ENCODE results near the gene POU2F1. TPM values are rescaled to one million over a fixed set of nuclear protein-coding genes. Genes with fewer than 3 reads are reported as not detected.

POU2F1 gene
- total RNA-seq, 8 experiments from 2014 or later: 11.4 to 29.7 (median 20.2) TPM

GRCh38 chr1:167430134-167430848, 209.6 kb downstream of the POU2F1 start:
- in situ Hi-C loops (cut with MboI; ENCODE audit: low pct_unique_long_range_greater_than_20kb in 2 of 9, low sequenced_read_pairs in 9 of 9, unreplicated experiment in 9 of 9): loop anchor here in 6 of 9 experiments (25.0 kb wide), 4 partner anchors 93 to 368 kb away; no protein-coding TSS in a partner anchor
- Histone ChIP-seq H3K4me3 (no peak overlapping the region), H3K4me1 (replicated peaks in 1 of 2) (peaks cover 21 to 41% of the 10 kb centered on the region in 2 donors), H3K27ac (peak overlapping the region in 1 of 2 donors; percentile 35)
- 7 to 90% (median 70%) methylated on average over 2 to 16 of the region's 17 CpGs; no CpG with 5 or more reads in 1 of the 10 experiments for WGBS, 10 experiments
- peak; percentile 58 to 88 (median 84) for ATAC-seq (replicated peaks in 6 of 8)

GRCh38 chr1:167430849-167431242, 210.2 kb downstream of the POU2F1 start:
- Histone ChIP-seq H3K4me3 (no peak overlapping the region), H3K27ac (peak overlapping the region in 1 of 2 donors; percentile 35), H3K4me1 (replicated peaks in 1 of 2) (peaks cover 21 to 41% of the 10 kb centered on the region in 2 donors)
- ATAC-seq (replicated peaks in 6 of 8): peak; percentile 10 to 80 (median 74)
- in situ Hi-C loops (cut with MboI; ENCODE audit: low pct_unique_long_range_greater_than_20kb in 2 of 9, low sequenced_read_pairs in 9 of 9, unreplicated experiment in 9 of 9): loop anchor here in 6 of 9 experiments (25.0 kb wide), 4 partner anchors 94 to 369 kb away; no protein-coding TSS in a partner anchor
- 55 to 87% (median 64%) methylated on average over 2 to 9 of the region's 10 CpGs; no CpG with 5 or more reads in 4 of the 10 experiments for WGBS, 10 experiments

DNA sequence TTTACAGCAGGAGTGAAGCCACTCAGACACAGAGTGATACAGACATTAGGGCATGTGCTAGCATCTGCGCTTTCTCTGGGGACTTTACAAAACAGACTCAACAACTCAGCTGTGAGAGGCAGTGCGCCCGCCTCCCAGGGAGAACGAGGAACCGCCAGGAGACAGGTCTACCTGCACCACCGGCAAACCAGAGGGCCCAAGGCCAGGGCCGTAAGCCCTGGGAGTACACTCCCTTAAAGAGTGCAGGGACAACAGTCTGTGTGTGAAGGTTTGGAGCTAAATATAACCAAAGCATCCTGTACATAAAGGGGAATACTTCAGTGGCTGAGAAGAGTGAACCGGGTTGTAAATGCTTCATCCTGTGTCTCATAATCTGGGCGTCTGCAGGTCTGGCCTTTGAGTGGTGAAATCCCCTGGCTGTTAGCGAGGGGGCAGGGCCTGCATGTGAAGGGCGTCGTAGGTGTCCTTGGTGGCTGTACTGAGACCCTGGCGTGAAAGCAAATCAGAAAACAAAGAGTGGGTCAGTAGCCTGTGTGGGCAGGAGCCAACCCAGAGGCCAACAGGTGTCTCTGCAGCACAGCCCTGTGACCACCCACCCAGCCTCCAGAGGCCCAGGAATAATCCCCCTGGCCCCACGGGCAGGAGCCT, 210.7 kb downstream of the POU2F1 start:
- H3K4me1 ChIP-seq (replicated peaks in 1 of 2): peaks cover 21 to 41% of the 10 kb centered on the region in 2 donors
- in situ Hi-C loops (cut with MboI; ENCODE audit: low pct_unique_long_range_greater_than_20kb in 2 of 9, low sequenced_read_pairs in 9 of 9, unreplicated experiment in 9 of 9): loop anchor here in 6 of 9 experiments (25.0 kb wide), 4 partner anchors 94 to 369 kb away; no protein-coding TSS in a partner anchor
- peak in 4 of 8 experiments; percentile 3 to 8 (median 4) for ATAC-seq (replicated peaks in 6 of 8)
- 67 to 100% (median 83%) methylated on average over 1 to 12 of the region's 14 CpGs; no CpG with 5 or more reads in 4 of the 10 experiments for WGBS, 10 experiments
- H3K4me3 ChIP-seq: no peak overlapping the region
- H3K27ac ChIP-seq: peak overlapping the region in 1 of 2 donors; percentile 35

GRCh38 chr1:167431909-167432650, 211.4 kb downstream of the POU2F1 start:
- no peak overlapping the region for H3K4me3 ChIP-seq
- in situ Hi-C loops (cut with MboI; ENCODE audit: low pct_unique_long_range_greater_than_20kb in 2 of 9, low sequenced_read_pairs in 9 of 9, unreplicated experiment in 9 of 9): loop anchor here in 6 of 9 experiments (25.0 kb wide), 4 partner anchors 95 to 370 kb away; no protein-coding TSS in a partner anchor
- WGBS, 10 experiments: 51 to 82% (median 74%) methylated on average over 3 to 8 of the region's 8 CpGs; no CpG with 5 or more reads in 3 of the 10 experiments
- no peak for ATAC-seq (replicated peaks in 6 of 8)
- H3K27ac ChIP-seq: no peak overlapping the region
- H3K4me1 ChIP-seq (replicated peaks in 1 of 2): peaks cover 21 to 41% of the 10 kb centered on the region in 2 donors

DNA sequence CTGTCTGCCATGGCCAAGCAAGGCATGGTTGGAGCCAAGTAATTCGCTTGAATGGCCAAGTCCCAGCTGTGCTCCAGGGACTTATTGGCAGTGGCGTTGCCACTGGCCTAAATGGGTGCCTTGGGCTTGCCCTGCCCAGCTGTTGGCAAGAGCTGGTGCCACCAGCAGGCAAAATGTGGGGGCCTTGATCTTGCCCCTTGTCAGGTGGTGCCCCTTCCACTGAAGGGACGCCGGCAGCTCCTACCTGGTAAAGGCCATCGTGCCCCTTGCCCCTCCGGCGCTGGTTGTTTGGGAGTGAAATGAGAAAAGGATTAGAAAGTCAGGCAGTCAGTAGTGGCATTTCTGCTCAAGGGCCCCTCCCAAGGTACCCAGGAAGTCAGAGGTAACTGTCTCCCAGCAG, 212.1 kb downstream of the POU2F1 start:
- in situ Hi-C loops (cut with MboI; ENCODE audit: low pct_unique_long_range_greater_than_20kb in 2 of 9, low sequenced_read_pairs in 9 of 9, unreplicated experiment in 9 of 9): loop anchor here in 6 of 9 experiments (25.0 kb wide), 4 partner anchors 95 to 370 kb away; no protein-coding TSS in a partner anchor
- Histone ChIP-seq H3K4me3 (no peak overlapping the region), H3K4me1 (replicated peaks in 1 of 2) (peaks cover 21 to 41% of the 10 kb centered on the region in 2 donors), H3K27ac (no peak overlapping the region)
- no peak for ATAC-seq (replicated peaks in 6 of 8)
- 90 to 100% (median 97%) methylated on average over 2 to 6 of the region's 7 CpGs; no CpG with 5 or more reads in 7 of the 10 experiments for WGBS, 10 experiments

- no peak overlapping the region for H3K4me3 ChIP-seq
- no peak for ATAC-seq (replicated peaks in 6 of 8)
- in situ Hi-C loops (cut with MboI; ENCODE audit: low pct_unique_long_range_greater_than_20kb in 2 of 9, low sequenced_read_pairs in 9 of 9, unreplicated experiment in 9 of 9): loop anchor here in 6 of 9 experiments (25.0 kb wide), 4 partner anchors 97 to 372 kb away; no protein-coding TSS in a partner anchor
- no peak overlapping the region for H3K27ac ChIP-seq
- 85 to 100% (median 91%) methylated on average over 4 to 6 of the region's 6 CpGs; no CpG with 5 or more reads in 4 of the 10 experiments for WGBS, 10 experiments
- peaks cover 21 to 37% of the 10 kb centered on the region in 2 donors for H3K4me1 ChIP-seq (replicated peaks in 1 of 2)
These were observed 213.2 kb downstream of the POU2F1 start for GRCh38 chr1:167433884-167434283.

DNA sequence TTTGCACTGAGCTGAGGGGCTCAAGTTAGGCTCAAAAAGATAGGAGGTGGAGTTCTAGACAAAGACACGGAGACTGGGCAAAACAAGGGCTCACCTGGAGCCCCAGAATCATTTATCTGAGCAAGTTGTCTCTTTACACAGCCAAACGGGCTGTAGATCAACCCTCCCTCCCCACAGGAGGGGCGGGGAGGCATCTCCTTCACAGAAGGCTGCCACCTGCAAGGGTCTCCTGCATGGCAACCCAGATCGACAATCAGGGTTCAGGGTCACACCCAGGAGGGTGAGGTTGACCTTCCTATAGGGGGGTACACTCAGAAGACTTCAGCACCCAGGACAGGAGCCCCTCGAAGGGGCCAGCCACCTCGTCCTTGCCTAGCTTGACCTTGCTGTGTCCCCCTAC, 213.6 kb downstream of the POU2F1 start:
- in situ Hi-C loops (cut with MboI; ENCODE audit: low pct_unique_long_range_greater_than_20kb in 2 of 9, low sequenced_read_pairs in 9 of 9, unreplicated experiment in 9 of 9): loop anchor here in 6 of 9 experiments (25.0 kb wide), 4 partner anchors 97 to 372 kb away; no protein-coding TSS in a partner anchor
- H3K4me1 ChIP-seq (replicated peaks in 1 of 2): peaks cover 25 to 33% of the 10 kb centered on the region in 2 donors
- H3K4me3 ChIP-seq: no peak overlapping the region
- ATAC-seq (replicated peaks in 6 of 8): no peak
- 27 to 90% (median 80%) methylated on average over 1 to 6 of the region's 6 CpGs; no CpG with 5 or more reads in 3 of the 10 experiments for WGBS, 10 experiments
- H3K27ac ChIP-seq: no peak overlapping the region

GRCh38 chr1:167435484-167435883, 214.8 kb downstream of the POU2F1 start:
- no peak for ATAC-seq (replicated peaks in 6 of 8)
- H3K27ac ChIP-seq: no peak overlapping the region
- WGBS, 10 experiments: 80 to 100% (median 96%) methylated on average over 1 to 4 of the region's 4 CpGs; no CpG with 5 or more reads in 4 of the 10 experiments
- in situ Hi-C loops (cut with MboI; ENCODE audit: low pct_unique_long_range_greater_than_20kb in 2 of 9, low sequenced_read_pairs in 9 of 9, unreplicated experiment in 9 of 9): loop anchor here in 6 of 9 experiments (25.0 kb wide), 4 partner anchors 98 to 373 kb away; no protein-coding TSS in a partner anchor
- H3K4me1 ChIP-seq (replicated peaks in 1 of 2): peaks cover 18 to 21% of the 10 kb centered on the region in 2 donors
- no peak overlapping the region for H3K4me3 ChIP-seq

DNA sequence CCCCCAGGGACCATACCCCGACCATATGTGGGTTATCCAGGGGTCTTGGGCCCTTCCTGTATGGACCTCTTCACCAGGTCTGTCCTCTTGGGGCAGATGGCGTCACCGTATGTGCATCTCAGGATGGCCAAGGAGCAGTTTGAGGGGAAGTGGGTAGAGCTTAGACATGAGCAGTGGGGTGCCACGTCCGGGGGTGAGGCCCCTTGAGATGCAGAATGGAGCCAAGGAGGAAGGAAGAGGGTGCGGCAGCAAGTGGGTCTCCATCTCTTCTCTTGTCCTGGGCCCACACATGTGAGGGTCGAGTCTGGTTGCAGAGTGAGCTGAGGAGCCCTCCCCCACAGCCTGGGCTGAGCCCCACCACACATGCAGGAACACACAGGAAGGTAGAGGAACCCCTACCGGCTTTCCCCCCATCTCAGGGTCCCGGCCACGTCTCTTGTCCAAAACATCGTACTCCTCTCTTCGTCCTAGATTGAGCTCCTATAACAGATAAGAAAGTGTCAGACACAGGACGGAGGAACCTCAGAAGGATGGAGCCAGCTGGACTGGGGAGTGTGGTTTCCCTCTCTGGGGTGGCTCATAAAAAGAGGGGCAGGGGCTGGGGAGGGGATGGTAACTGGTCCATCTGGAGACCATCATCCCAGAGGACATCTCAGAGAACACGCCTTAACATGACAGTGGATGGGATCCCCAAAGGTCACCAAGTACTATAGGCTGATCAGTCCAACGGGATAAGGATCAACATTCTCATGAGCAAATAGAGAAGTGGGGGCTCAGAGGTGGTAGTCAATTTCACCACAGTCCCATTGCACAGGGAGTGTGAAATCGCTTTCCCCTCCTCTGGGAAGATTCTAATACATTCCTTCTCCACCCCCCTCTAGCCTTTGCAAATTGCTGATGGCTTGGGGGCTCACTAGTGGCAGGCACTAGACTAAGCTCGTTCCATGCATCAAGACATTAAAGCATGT, 217.8 kb downstream of the POU2F1 start:
- 60 to 100% (median 82%) methylated on average over 1 to 10 of the region's 17 CpGs; no CpG with 5 or more reads in 2 of the 10 experiments for WGBS, 10 experiments
- Histone ChIP-seq H3K27ac (no peak overlapping the region), H3K4me1 (replicated peaks in 1 of 2) (peaks cover 0 to 7% of the 10 kb centered on the region in 2 donors), H3K4me3 (no peak overlapping the region)
- no peak for ATAC-seq (replicated peaks in 6 of 8)
- in situ Hi-C loops (cut with MboI; ENCODE audit: low pct_unique_long_range_greater_than_20kb in 2 of 9, low sequenced_read_pairs in 9 of 9, unreplicated experiment in 9 of 9): loop anchor here in 6 of 9 experiments (25.0 kb wide), 4 partner anchors 99 to 376 kb away; no protein-coding TSS in a partner anchor

DNA sequence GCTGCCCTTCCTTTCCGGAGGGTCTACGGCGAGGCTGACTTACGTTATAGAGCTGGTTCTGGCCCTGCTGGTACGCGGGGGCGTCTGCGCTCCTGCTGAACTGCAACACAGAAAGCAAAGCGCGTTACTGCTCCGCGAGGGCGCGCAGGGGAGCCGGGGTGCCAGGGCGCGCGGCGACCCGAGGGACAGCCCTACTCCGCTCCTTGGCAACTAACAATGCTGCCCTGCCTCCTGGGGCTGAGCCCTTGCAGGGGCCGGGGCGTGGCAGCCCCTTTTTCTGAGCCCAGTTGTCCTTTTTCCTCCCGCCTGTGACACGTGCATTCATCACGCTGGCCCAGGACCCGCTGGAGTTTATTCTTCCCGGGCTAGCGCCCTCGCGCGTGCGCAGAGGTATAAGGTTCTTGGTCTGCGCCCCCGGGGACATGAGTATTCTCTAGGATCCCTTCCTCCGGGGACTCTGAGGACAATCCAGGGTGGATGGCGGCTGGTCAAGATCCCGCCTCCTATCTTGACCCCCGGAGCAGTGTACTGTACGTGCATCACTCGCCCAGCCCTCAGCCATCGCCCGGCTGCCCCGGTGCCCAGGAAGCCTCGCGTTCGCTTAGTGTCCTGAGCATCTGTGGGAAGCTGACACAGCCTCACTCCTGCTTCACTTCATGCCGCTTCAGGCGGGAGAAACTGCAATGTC, 218.8 kb downstream of the POU2F1 start:
- H3K4me1 ChIP-seq (replicated peaks in 1 of 2): peaks cover 0 to 7% of the 10 kb centered on the region in 2 donors
- WGBS, 10 experiments: 4 to 57% (median 29%) methylated on average over 4 to 32 of the region's 49 CpGs; no CpG with 5 or more reads in 1 of the 10 experiments
- H3K27ac ChIP-seq: no peak overlapping the region
- peak; percentile 49 to 91 (median 82) for ATAC-seq (replicated peaks in 6 of 8)
- H3K4me3 ChIP-seq: peak overlapping the region in 3 of 5 donors; percentile 22 to 28 (median 27)
- in situ Hi-C loops (cut with MboI; ENCODE audit: low pct_unique_long_range_greater_than_20kb in 2 of 9, low sequenced_read_pairs in 9 of 9, unreplicated experiment in 9 of 9): loop anchor here in 6 of 9 experiments (25.0 kb wide), 4 partner anchors 98 to 377 kb away; no protein-coding TSS in a partner anchor

DNA sequence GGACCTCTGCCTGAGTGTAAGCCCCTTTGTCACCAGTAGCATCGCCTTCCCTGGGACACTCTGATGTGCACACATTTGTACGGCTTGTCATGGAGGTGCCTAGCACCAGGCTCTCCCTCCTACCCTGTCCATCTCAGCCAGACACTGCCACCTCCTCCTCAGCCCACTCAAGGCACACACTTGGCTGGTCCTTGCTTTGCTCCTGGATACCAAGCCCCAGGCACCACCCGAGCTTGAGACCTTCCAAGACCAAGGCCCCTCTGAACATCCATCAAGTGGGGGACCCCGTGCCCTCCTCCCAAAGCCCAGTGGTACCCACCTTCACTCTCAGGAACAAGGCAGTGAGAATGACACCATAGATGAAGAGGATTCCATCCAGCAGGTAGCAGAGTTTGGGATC, 219.7 kb downstream of the POU2F1 start:
- no peak for ATAC-seq (replicated peaks in 6 of 8)
- Histone ChIP-seq H3K27ac (no peak overlapping the region), H3K4me1 (replicated peaks in 1 of 2) (peaks cover 0 to 7% of the 10 kb centered on the region in 2 donors), H3K4me3 (no peak overlapping the region)
- WGBS, 10 experiments: 43 to 100% (median 100%) methylated on average over 1 to 4 of the region's 4 CpGs; no CpG with 5 or more reads in 4 of the 10 experiments
- in situ Hi-C loops (cut with MboI; ENCODE audit: low pct_unique_long_range_greater_than_20kb in 2 of 9, low sequenced_read_pairs in 9 of 9, unreplicated experiment in 9 of 9): loop anchor here in 6 of 9 experiments (25.0 kb wide), 4 partner anchors 97 to 378 kb away; no protein-coding TSS in a partner anchor

All from motor neuron (in vitro differentiated cells).